LNCaP clone FGC (cell line): ENCODE results near the gene UBE2Z.
"Not testable (repeated sequence)": the region's sequence is repeated elsewhere in the genome, so short reads cannot be mapped to it uniquely, and the experiment has no call there.

Experiments
- DNase-seq: peaks from one replicate; pipeline ENCODE4 v3.0.0-alpha.2; 2011; ENCODE audit warnings: low read depth
- H3K4me3 ChIP-seq: 2 replicates; pipeline ENCODE4 v1.5.1; 2011; ENCODE audit warnings: mild to moderate bottlenecking, low read depth, low read length, control low read depth
- TF ChIP-seq, protein P1 (sequence below): IDR thresholded peaks from 2 replicates; pipeline ENCODE4 v1.5.1; 2012; ENCODE audit warnings: mild to moderate bottlenecking; ENCODE audit not compliant: control insufficient read depth, insufficient read depth; ENCODE audit errors: extremely low read depth

The UBE2Z gene

DNA sequence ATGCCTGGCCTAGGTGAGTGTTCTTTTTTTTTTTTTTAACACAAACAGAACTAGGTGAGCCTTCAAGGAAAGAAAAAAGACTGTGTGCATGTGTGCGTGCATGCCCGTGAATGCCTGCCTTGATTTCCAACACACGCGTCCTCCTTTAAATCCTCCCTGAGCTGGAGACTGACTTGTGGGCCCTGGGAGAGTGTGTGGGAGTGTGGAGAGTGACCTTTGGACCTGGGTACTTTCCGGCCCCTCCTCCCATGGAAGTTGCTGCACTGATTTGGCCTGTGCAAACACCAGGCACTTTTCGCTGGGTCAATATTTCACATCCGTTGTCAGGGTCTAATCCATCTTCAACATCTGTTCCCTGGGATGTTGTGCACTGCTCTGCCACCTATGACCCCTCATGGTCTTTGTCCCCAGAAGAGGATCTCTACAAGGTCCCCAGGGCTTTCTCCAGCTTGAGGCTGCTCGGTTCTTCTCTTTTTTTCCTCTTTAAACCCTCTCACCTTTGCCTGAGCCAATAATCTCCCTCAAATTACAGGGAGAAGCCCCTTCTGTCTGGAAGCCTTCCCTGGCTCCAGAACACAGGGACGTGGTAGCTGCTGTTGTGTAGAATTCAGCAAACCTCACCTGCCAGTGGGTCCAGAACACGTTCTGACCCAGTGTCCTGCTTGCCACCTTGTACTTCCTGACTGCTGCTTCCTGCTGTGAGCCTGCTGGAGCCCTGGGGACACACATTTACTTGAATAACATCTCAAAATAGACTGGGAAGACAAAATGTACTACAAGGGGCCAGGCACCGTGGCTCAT, 36.5 kb upstream of the UBE2Z start:
- H3K4me3 ChIP-seq = no peak overlapping the region
- no peak for DNase-seq
- TF ChIP-seq, protein P1, sequence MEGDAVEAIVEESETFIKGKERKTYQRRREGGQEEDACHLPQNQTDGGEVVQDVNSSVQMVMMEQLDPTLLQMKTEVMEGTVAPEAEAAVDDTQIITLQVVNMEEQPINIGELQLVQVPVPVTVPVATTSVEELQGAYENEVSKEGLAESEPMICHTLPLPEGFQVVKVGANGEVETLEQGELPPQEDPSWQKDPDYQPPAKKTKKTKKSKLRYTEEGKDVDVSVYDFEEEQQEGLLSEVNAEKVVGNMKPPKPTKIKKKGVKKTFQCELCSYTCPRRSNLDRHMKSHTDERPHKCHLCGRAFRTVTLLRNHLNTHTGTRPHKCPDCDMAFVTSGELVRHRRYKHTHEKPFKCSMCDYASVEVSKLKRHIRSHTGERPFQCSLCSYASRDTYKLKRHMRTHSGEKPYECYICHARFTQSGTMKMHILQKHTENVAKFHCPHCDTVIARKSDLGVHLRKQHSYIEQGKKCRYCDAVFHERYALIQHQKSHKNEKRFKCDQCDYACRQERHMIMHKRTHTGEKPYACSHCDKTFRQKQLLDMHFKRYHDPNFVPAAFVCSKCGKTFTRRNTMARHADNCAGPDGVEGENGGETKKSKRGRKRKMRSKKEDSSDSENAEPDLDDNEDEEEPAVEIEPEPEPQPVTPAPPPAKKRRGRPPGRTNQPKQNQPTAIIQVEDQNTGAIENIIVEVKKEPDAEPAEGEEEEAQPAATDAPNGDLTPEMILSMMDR = no peak

DNA sequence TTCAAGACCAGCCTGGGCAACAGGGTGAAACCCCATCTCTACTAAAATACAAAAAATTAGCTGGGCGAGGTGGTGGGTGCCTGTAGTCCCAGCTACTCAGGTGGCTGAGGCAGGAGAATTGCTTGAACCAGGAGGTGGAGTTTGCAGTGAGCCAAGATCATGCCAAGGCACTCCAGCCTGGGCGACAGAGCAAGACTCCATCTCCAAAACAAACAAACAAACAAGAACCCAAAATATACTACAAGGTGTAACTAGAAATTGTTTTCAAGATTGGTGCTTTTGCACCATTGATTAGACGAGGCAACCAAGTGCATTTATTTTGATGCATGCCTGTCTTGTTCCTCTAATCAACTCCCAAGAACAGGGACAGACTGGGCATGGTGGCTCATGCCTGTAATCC, 35.8 kb upstream of the UBE2Z start:
- DNase-seq, H3K4me3 ChIP-seq: not testable (repeated sequence)

DNA sequence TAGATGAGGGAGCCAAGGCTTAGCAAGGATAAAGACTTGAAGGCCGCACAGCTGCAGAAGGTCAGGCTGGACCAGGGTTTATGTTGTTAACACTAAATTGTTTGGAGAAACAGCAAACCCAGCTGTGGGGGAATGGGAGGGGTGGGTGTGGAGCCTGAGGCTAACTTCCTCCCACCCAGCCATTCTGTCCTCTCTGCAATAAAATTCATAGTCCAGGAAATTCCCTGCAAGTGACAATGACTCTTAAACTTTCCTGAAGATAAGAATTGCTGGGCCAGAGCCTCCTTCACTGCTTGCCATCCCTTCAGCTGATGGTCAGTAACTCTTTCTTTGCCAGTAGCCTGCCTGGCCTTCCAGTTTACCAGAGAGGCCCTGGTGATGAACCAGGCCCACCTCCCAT, 35.0 kb upstream of the UBE2Z start:
- no peak for DNase-seq
- TF ChIP-seq, protein P1 = no peak
- no peak overlapping the region for H3K4me3 ChIP-seq

DNA sequence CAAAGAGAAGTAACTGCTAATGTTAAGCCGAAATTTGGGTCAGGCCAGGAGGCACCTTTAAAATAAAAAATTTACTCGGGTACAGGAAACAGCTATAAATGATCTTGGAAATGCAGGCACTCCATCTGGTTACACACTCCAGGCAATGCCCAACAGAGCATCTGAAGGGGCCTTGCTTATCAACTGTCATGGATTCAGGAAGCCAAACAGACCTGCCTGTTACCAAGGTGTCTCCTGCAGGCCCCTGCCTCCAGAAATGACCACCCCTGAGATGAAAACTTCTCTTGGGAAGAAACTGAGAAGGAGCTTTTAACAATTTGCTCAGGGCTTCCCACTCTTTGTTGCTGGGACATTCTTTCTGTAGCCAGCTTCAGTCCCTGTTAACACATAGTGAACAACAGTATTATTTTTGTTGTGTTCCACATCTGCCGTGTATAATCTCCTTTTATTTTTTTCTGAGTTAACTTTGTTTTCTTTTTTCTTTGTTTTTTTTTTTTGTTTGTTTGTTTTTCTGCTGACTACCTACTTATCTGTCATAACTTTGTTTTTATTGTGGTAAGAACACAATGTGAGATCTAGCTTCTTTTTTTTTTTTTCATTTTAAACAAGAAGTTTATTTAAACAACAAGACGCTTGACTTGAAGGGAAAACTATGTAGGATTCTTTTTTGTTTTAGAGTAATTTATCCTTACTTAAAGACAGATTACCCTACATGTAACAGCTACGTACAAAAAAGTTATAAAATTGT, 34.3 kb upstream of the UBE2Z start:
- no peak for DNase-seq
- no peak overlapping the region for H3K4me3 ChIP-seq
- TF ChIP-seq, protein P1 = no peak

DNA sequence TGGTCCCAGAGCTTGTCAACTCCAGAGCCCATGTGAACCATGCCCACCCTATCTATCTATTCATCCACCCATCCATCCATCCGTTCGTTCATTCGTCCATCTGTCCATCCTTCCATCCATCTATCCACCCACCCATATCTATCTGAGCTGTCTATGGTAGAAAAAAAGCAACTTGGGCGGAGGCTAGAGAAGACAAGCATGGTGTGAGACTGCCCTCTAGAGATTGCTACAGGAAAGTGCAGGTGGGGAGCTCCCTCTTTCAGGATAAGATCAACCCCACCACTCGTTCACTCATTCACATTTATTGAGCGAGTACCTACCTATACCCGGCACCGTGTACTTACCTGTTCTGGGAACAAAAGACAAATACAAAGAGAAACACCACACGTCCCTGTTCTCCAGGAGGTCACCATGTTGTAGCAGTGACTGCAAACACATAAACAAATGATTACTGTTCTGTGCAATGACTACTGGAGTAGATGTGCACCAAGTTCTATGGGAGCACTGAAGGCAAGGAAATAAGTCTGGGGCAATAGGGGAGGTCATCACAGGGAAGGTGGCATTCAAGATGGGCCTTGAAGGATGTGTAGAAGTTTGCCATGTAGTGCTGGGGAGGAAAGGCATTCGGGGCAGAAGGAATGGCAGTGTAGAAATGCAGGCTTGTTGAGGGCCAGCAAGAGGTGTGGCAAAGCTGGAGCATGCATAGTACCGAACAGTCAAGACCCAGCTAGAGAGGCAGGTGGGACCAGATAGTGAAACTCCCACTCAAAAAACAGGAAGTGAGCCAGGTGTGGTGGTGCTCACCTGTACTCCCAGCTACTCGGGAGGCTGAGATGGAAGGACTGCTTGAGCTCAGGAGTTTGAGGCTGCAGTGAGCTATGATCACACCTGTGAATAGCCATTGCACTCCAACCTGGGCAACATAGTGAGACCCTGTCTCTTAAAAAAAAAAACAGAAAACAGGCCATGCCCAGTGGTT, 29.0 kb upstream of the UBE2Z start:
- H3K4me3 ChIP-seq = no peak overlapping the region
- TF ChIP-seq, protein P1 = peak; percentile 97
- DNase-seq = peak; percentile 30

DNA sequence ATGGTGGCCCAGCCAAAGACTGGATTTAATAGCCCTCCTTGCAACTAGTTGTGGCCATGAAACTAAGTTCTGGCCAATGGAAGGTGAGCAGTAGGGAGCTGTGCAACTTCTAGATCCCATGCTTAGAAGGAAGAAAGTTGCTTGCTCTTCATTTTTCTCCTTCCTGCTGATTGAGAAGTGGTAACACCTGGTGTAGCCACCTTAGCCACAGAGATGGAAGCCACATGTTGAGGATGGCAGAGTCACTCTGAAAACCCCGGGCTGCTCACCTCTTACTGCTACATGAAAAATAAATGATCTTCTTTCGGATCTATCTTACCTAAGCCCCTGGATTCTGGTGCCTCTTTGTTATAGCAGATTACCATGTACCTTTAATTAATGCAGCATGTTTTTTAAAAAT, 25.9 kb upstream of the UBE2Z start:
- H3K4me3 ChIP-seq = no peak overlapping the region
- TF ChIP-seq, protein P1 = no peak

DNA sequence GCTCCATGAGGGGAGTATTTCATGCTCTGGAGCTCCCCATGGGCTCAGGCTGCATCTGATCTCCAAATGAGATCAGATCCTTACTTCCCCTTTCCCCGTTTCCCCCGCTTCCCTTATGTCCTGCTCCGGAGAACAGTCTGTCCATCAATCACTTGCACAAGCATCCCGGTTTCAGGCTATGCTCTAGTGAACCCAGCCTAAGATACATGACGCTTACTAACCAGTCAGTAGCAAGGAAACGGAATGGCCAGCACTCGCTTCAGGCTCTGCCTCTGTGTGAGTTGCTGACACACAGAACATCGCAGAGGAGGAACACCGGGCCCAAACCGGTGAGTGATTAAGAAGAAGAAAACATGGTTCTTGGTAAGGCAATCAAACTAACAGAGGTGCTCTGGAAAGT, 25.0 kb upstream of the UBE2Z start:
- TF ChIP-seq, protein P1 = no peak
- H3K4me3 ChIP-seq = no peak overlapping the region
- DNase-seq = no peak

More for the DNA sequence above, 25.9 kb upstream of the UBE2Z start:
- DNase-seq = no peak
